Hematopoietic multipotent progenitor cell treated with erythropoietin and hydrocortisone succinate and interleukin-3 and kit ligand, for 15 days (in vitro differentiated cells): Measurements from ENCODE around the gene FMN2.

Source experiments
- DNase-seq: peaks from one replicate; pipeline ENCODE4 v3.0.0-alpha.2; 2015; ENCODE audit warnings: low spot score

The FMN2 gene

DNA sequence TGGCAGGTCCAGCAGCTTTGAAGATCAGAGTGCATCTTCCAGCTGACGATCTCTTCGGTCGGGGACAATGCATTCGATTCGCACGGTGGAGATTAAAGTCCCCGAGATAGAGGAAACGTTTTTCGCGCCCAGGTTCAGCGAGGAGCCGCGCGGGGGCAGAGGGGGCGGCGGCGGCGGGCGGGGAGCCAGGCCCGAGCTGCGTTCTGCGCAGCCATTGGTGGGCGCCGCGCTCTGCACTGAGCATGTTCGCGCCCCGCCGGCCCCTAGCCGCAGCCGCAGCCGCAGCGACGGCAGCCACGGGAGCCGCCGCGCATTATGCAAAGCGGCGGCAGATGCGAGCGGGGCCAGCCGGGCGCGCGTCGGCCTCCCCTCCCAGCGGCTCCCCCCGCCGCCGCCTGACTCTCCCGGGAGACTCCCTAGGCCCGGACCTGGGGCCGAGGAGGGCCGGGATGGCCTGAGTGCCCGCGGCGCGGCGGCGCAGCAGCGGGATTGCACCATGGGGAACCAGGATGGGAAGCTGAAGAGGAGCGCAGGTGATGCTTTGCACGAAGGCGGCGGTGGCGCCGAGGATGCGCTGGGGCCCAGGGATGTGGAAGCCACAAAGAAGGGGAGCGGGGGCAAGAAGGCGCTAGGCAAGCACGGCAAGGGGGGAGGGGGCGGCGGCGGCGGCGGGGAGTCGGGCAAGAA is at the start of gene FMN2:
TSS of gene FMN2 (plus strand) at position 270 of the 687 bp plus-strand sequence. CDS start at position 497, 227 bp downstream.
- no peak for DNase-seq

DNA sequence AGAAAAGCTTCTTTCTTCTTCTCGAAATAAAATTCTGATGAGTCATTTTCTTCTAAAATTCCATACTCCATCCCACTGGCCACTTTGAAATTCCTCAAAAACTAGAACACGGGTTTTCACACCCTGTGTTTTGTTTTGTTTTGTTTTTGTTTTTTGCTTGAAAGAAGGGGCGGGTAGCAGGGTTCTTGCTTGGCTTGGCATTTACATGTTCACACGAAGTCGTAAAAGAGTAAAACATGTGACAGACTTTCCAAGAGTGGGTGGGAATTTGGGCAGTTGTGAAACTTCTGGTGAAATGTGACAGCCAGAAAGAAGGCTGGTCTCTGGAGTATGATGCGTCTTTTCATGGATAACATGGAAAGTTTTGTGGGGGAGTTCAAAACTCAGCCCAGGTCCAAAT is 47.1 kb upstream of the FMN2 start:
- no peak for DNase-seq

- DNase-seq: no peak
Measured at GRCh38 chr1:240046000-240046399, 45.7 kb upstream of the FMN2 start.

DNA sequence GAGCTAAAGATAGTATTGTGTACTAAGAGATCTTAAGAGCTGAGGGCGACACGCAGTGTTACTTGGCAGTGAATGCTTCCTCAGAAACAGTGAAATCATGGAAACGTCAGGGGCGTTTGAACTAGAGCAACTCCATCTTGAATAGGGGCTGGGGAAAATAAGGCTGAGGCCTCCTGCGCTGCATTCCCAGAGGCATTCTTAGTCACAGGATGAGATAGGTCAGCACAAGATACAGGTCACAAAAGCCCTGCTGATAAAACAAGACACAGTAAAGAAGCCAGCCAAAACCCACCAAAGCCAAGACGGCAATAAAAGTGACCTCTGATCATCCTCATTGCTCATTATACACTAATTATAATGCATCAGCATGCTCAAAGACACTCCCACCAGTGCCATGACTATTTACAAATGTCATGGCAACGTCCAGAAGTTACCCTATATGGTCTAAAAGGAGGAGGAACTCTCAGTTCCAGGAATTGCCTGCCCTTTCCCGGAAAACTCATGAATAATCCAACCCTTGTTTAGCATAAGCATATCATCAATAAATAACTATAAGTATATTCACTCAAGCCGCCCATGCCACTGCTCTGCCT is 37.5 kb upstream of the FMN2 start:
- no peak for DNase-seq

DNA sequence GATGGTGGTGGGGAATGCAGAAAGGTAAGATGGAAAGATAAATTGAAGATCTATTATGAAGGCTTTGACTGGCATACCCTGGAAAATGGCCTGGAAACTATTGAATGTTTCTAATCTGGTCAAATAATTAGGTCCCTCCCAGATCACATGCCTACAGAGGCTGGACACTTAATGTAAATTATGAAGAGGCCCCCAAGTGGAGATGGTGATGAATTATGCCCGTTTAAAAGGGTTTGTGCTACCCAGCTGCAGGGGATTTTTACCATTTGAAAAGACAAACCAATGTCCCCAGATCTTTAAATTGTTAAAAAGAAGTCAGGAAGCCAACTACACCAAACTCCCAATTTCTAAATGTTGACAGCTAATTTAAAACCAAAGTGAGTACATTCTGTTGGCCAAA is 35.7 kb upstream of the FMN2 start:
- DNase-seq: no peak

GRCh38 chr1:240056350-240056749 is 35.3 kb upstream of the FMN2 start:
- DNase-seq: no peak

DNA sequence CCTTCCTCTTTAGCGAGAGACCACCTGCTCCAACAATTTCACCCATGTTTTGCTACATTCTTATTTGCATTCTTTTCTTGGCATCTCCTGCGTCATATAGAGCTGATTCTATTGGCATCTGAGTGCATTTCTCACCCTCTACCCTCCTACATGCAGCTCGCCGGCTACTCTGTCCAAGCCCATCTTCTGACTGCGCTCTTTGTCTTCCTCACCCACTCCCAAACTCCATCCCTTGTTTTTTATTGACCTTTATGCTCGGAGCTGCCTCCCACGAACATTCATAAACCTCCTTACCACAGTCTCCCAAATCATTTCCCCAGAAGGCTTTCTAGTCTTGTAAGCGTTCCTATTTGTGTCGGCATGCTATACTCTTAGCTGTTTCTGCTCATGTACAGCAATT is 33.6 kb upstream of the FMN2 start:
- DNase-seq: no peak

GRCh38 chr1:240068961-240069360 is 22.7 kb upstream of the FMN2 start:
- DNase-seq: no peak

- DNase-seq: no peak
Measured at GRCh38 chr1:240070188-240070587, 21.5 kb upstream of the FMN2 start.

DNA sequence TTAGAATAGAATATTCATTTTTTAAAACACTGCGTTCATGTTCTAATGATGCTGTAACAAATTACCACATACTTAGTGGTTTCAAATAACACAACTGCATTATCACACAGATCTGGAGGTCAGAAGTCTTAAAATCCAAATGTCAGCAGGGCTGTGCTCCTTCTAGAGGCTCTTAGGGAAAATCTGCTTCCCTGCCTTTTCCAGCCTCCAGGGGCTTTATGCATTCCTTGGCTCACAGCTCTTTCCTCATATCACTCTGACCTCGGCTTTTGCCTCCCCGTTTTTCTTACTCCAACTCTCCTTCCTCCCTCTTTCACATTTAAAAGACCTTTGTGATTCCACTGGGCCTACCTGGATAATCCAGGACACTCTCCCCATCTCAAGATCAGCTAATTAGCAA is 18.6 kb upstream of the FMN2 start:
- DNase-seq: no peak

DNA sequence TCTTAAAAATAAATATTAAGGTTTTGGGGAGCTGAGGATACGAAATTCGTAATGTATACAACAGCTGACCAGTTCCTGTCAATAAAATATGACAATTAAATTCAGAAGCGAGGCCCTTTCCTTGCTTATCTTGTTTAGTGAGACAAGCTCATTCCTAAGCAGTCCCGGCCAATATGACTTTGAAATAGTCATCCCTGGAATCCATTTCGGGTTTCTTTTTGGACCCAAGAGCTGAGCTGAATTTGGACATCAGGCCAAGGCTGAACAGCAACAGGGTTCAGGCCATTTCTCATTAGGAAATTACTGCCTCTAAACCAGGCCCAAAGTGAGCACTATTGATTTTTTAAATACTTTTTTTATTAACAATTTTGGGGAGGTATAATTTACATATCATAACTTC is 17.3 kb upstream of the FMN2 start:
- DNase-seq: no peak

- no peak for DNase-seq
Measured at GRCh38 chr1:240074908-240075307, 16.8 kb upstream of the FMN2 start.

- no peak for DNase-seq
Measured at GRCh38 chr1:240084337-240084736, 7.3 kb upstream of the FMN2 start.

GRCh38 chr1:240084749-240085148 is 6.9 kb upstream of the FMN2 start:
- DNase-seq: no peak

- no peak for DNase-seq
Measured at GRCh38 chr1:240086726-240087125, 5.0 kb upstream of the FMN2 start.

GRCh38 chr1:240090014-240090413 is 1.7 kb upstream of the FMN2 start:
- no peak for DNase-seq

DNA sequence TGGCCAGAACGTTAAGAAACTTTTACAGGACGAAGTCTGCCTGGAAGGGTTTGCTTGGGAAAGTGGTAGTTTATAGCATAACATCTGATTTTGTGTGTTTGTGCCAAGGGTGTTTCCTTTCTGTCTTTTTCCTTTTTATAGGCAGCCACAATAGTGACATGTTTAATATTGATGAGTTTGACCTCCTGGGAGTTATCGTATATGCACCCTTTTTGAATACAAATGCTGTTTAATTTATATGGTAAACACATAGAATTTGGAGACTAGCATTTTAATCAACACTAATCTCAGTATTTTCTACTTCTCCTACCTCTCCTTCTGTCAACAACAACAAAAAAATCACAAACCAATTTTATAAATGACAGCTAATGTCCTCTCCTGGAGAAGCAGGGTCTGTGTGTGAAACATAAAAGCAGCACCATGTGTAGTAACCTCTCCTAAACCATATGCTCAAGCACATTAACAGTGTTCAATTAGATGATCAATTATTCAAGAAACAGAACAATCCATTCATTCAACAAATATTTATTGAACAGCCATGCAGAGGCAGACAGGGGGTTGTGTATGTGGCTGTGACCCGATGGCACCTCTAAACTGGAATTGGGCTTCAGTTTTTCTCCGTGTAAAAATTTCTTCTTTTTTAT is 604 bp upstream of the FMN2 start:
- DNase-seq: no peak

GRCh38 chr1:240092301-240093119 is 827 bp downstream of the FMN2 start:
- no peak for DNase-seq

- DNase-seq: no peak
Measured at GRCh38 chr1:240093120-240093961, 1.7 kb downstream of the FMN2 start.

DNA sequence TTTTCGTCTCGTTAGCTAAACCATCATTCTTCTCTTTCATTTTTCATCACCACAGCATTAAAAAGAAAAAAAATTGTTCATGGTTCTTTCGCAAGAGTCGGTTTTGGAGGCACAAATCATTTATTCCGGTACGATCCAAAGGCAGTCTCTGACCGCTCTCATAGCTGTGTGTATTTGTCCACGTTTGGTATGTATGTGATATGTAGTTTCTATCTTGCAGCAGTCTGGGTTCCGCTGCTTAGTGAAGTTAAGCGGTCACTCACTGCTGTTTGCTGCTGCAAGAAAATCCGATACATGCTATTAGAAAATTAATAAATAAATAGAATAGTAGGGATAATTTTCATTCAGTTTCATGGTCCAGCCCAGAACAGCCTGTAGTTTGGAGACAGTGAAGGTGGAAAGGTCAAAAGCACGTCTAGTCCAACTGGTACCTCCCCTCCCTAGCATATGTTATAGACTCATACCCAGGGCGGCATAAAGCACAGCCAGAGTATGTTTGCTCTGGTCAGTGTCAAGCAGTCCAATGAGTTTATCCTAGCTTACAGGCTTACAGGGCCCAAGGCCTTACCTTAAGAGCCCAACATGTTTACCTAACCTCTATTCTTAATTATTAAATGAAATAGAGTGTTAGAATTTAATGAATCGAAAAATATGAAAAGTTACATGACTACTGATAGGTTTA is 2.5 kb downstream of the FMN2 start:
- DNase-seq: no peak

DNA sequence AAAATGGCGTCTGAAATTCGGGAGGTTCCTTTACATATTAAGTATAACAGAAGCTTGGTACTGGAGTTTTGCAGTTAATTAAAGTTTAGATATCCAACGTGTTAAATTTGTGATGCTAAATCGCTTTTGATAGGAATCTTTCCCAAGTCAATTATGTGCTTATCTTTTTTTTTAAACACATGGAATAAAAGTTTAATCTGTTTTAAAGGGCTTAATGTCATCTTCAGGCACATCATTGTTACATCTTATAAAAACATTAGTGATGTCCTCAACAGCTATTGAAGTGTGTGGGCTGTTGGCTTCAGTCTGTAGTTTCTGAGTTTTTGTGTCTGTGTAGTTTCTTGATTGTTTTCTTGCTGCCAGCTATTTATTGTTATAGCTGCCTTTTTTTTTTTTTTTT is 5.3 kb downstream of the FMN2 start:
- no peak for DNase-seq
